Stomach (tissue), 9 donors: ENCODE data around the gene SMIM22. TPM values are rescaled to one million over a fixed set of nuclear protein-coding genes. Genes with fewer than 3 reads are reported as not detected.
A peak's percentile ranks its signal among the peaks of the same experiment; 100 is the strongest.

ENCODE experiments used
- DNase-seq, 2 donors: peaks; one replicate each; pipeline versions ENCODE4 v3.0.0 to v3.0.0-alpha.2; 2013 to 2019
- H3K27ac ChIP-seq, 5 donors: fragments of 200-600 bp in 4 of 5; sonication (generic) in 4 of 5; one replicate each; pipeline ENCODE4 v1.5.1; 2013 to 2019; ENCODE audit warnings: mild to moderate bottlenecking in 1 of 5, moderate library complexity in 1 of 5
- H3K27me3 ChIP-seq, 3 donors: fragments of 200-600 bp; sonication (generic); one replicate each; pipeline ENCODE4 v1.5.1; 2017 to 2019; ENCODE audit warnings: mixed run types in 1 of 3
- H3K36me3 ChIP-seq, 4 donors: fragments of 200-600 bp; sonication (generic); 1 replicate in 3 of 4; 2 replicates in 1 of 4; pipeline ENCODE4 v1.5.1; 2016 to 2019
- H3K4me1 ChIP-seq, 4 donors: fragments of 200-600 bp; sonication (generic); one replicate each; pipeline ENCODE4 v1.5.1; 2016 to 2019
- H3K4me3 ChIP-seq, 4 donors: fragments of 200-600 bp; sonication (generic) in 3 of 4; one replicate each; pipeline ENCODE4 v1.5.1; 2016 to 2019; ENCODE audit warnings: mild to moderate bottlenecking in 1 of 4
- H3K9me3 ChIP-seq, 4 donors: fragments of 200-600 bp; sonication (generic); one replicate each; pipeline ENCODE4 v1.5.1; 2016 to 2019
- CTCF ChIP-seq, 7 experiments: fragments of 450-650 bp in 4 of 7; fragments of 200-600 bp in 3 of 7; sonication (generic) in 3 of 7; IDR thresholded peaks; one replicate each; pipeline ENCODE4 v1.5.1; 2016 to 2019; ENCODE audit warnings: antibody characterized with exemption in 7 of 7, control low read depth in 2 of 7, mild to moderate bottlenecking in 1 of 7
- EP300 ChIP-seq: sonication (generic); formaldehyde crosslinking; IDR thresholded peaks from one replicate; pipeline ENCODE4 v1.6.1; 2017; ENCODE audit warnings: antibody characterized with exemption
- POLR2A ChIP-seq, 4 donors: fragments of 450-650 bp; IDR thresholded peaks; one replicate each; pipeline ENCODE4 v1.6.1; 2016; ENCODE audit warnings: antibody characterized with exemption in 4 of 4, control low read depth in 2 of 4, mild to moderate bottlenecking in 1 of 4, moderate library complexity in 1 of 4
- POLR2AphosphoS5 ChIP-seq, 3 donors: sonication (generic); formaldehyde crosslinking; IDR thresholded peaks; one replicate each; pipeline ENCODE4 v1.6.1; 2016; ENCODE audit warnings: antibody characterized with exemption in 3 of 3
- WGBS, 5 donors: extraction: QIAGEN DNeasy Blood & Tissue Kit in 3 of 5; methylation state at CpG; one replicate each; pipeline versions ENCODE4 v1.1.5 to v1.1.7; 2013 to 2018; 5-methylcytosine and 5-hydroxymethylcytosine counted together
- intact Hi-C: fragments of 100-400 bp; cut with DNase I; formaldehyde crosslinking; loops from one replicate; pipeline ENCODE4 v1.15.1; 2023; ENCODE audit warnings: low total_unique reads
- polyA plus RNA-seq, 3 donors: library from polyadenylated mRNA; stranded (reverse); fragments of 200-250 nt; gene quantifications; one replicate each; pipeline ENCODE4 v1.2.3, GENCODE V29; 2013
- total RNA-seq, 5 donors: library from RNA; depleted of rRNA; stranded (reverse); fragments of >200 nt; gene quantifications; one replicate each; pipeline versions ENCODE4 v1.1.0 to v1.2.3, GENCODE V29; 2014 to 2016
- donor health status: healthy with polysubstance abuse.
- donor health status: Bipolar disorder and iron deficiency.
- donor health status: healthy.

The SMIM22 gene
- total and polyA plus RNA-seq, 8 donors = 20.5 to 1,027 (median 391) TPM

GRCh38 chr16:4828567-4829321 is 33.6 kb downstream of the SMIM22 start:
- Histone ChIP-seq H3K27me3 (no peaks in the 10 kb centered on the region), H3K4me1 (peaks cover 7 to 21% (median 14%) of the 10 kb centered on the region in 4 donors), H3K36me3 (peaks cover 70 to 100% (median 96%) of the 10 kb centered on the region in 4 donors), H3K4me3 (no peak overlapping the region), H3K27ac (no peak overlapping the region), H3K9me3 (no peaks in the 10 kb centered on the region)
- 90 to 94% (median 93%) methylated on average over 11 of the region's 11 CpGs for WGBS, 5 donors
- intact Hi-C loops = no loop called here
- DNase-seq = no peak
- TF ChIP-seq POLR2AphosphoS5 (IDR thresholded peaks at IDR 0.05) (no peak), CTCF (IDR thresholded peaks at IDR 0.05) (no peak), EP300 (no peak)

- H3K4me3 ChIP-seq = no peak overlapping the region
- H3K4me1 ChIP-seq = peaks cover 9 to 31% (median 20%) of the 10 kb centered on the region in 4 donors
- H3K27ac ChIP-seq = no peak overlapping the region
- WGBS, 5 donors = 82 to 97% (median 91%) methylated on average over 7 of the region's 7 CpGs
- no peaks in the 10 kb centered on the region for H3K9me3 ChIP-seq
- intact Hi-C loops = no loop called here
- no peak for TF ChIP-seq CTCF (IDR thresholded peaks at IDR 0.05)
- DNase-seq = no peak
- no peaks in the 10 kb centered on the region for H3K27me3 ChIP-seq
- H3K36me3 ChIP-seq = peaks cover 59 to 97% (median 90%) of the 10 kb centered on the region in 4 donors
These were observed 35.2 kb downstream of the SMIM22 start for GRCh38 chr16:4830408-4830807.

- intact Hi-C loops = no loop called here
- Histone ChIP-seq H3K27me3 (no peaks in the 10 kb centered on the region), H3K27ac (no peak overlapping the region), H3K36me3 (peaks cover 56 to 97% (median 90%) of the 10 kb centered on the region in 4 donors), H3K4me3 (no peak overlapping the region), H3K9me3 (no peaks in the 10 kb centered on the region), H3K4me1 (peaks cover 9 to 31% (median 20%) of the 10 kb centered on the region in 4 donors)
- WGBS, 5 donors = 85 to 96% (median 94%) methylated on average over 8 of the region's 8 CpGs
- TF ChIP-seq CTCF (IDR thresholded peaks at IDR 0.05) = no peak
- TF ChIP-seq POLR2A (IDR thresholded peaks at IDR 0.05) = no peak
- TF ChIP-seq EP300 = no peak
- no peak for TF ChIP-seq POLR2AphosphoS5 (IDR thresholded peaks at IDR 0.05)
- DNase-seq = no peak
These were observed 36.4 kb downstream of the SMIM22 start for GRCh38 chr16:4831616-4832015.

GRCh38 chr16:4832698-4833343 is 37.7 kb downstream of the SMIM22 start:
- H3K4me3 ChIP-seq = no peak overlapping the region
- no peak for DNase-seq
- TF ChIP-seq EP300 (no peak), POLR2AphosphoS5 (IDR thresholded peaks at IDR 0.05) (peak in 1 of 3 donors; percentile 12)
- intact Hi-C loops = no loop called here
- no peaks in the 10 kb centered on the region for H3K27me3 ChIP-seq
- peaks cover 50 to 97% (median 90%) of the 10 kb centered on the region in 4 donors for H3K36me3 ChIP-seq
- peak overlapping the region in 3 of 5 donors; percentile 1 to 21 (median 2) for H3K27ac ChIP-seq
- WGBS, 5 donors = 32 to 57% (median 53%) methylated on average over 6 of the region's 6 CpGs
- peaks cover 9 to 31% (median 20%) of the 10 kb centered on the region in 4 donors for H3K4me1 ChIP-seq
- H3K9me3 ChIP-seq = no peaks in the 10 kb centered on the region
